ENCODE results near the gene HIVEP3.
"Not testable (repeated sequence)": the region's sequence is repeated elsewhere in the genome, so short reads cannot be mapped to it uniquely, and the experiment has no call there.

Gene HIVEP3

DNA sequence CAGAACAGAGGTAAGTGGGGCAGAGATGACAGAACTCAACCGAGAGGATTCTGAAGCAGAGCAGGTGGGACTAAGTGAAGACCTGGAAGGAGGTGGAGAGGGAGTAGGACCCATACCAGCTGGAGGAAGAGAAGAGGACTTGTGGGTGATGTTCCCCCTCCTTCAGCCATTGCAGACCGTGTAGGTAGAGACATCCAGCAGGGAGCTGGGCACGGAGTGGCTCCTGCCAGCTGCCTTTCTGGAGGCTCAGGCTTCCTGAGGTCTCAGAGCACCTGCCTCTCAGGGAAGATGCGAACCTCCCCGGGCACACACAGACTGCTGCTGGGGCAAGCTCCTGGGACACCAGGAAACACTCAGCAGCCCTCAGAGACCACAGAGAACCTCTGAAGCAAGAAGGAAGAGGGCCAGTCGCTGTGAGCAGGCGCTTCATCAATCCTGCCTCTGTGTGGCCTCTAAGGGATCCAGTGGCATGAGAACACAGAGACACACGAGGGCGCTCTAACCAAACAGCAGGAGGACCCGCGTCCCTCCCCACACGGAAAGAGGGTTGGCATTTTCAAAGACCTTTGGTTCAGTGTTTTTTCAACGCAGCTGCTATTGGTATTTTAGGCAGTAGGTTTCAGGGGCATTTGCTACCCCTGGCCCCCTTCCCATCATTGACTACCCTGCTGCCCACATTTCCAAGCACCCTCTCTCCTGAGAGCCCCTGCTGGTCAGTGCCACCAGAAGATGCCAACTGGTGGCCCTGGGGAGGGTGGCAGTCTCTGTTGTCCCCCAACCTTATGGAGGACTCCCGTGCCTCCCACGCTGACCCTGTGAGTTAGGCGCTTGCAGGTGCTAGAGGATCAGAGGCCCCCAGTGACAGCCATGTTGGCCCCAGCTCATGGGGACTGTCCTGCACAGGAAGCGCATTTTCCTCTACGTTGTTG is 344.7 kb downstream of the HIVEP3 start:
- peak; percentile 70 for DNase-seq

- DNase-seq: no peak
These were observed 345.5 kb downstream of the HIVEP3 start for GRCh38 chr1:41573194-41573593.

- DNase-seq: no peak
These were observed 346.5 kb downstream of the HIVEP3 start for GRCh38 chr1:41572224-41572623.

DNA sequence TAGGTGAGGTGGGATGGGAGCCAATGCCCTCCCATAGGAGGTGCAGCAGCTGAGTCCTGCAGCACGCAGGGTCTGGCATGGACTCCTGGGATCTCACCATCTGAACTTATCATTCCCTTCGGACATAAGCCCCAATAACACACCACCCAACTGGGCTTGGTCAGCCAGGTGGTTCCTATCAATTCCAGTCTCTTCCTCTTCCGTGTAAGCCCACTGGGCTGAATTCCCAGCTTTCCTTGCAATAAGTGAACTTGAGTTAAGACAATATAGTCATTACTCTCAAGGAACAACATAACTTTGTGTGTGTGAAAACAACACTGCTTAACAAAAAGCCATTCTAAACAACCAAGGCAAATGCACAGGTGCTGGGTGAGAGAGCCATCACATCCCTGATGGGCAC is 347.7 kb downstream of the HIVEP3 start:
- no peak for DNase-seq

DNA sequence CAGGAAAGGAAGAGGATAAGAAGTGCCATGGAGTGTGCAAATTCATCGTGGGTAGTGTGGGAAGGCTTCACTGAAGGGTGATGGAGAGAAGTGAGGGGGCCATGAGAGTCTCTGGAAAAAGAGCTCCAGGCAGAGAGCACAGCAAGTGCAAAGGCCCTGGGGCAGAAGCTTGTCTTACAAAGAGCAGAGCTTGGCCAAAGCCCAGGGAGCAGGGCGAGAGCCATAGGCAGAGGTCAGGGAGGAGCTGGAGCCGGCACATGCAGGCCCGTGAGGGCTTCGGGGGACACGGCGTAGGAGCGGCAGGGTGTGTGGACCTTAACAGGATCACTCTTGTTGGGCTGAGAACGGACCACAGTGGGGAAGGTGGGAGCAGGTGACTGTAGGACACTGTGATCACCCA is 350.5 kb downstream of the HIVEP3 start:
- no peak for DNase-seq

DNA sequence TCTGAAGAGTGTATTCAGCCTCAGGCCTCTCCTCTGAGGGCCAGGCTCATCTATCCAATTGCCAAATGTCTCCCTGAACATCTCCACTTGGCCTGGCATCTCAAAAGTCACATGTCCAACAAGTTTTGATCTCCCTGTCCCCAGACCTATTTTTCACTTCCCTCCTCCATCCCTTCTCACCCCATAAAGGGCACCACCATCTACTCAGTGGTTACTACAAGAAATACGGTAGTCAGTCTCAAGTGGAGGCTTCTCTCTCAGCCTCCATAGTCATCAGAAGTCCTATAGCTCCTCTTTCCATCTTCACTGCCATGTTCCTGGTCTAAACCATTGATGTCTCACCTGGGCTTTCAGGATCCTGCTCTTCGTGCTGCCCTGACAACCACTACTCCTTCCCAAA is 351.8 kb downstream of the HIVEP3 start:
- no peak for DNase-seq

DNA sequence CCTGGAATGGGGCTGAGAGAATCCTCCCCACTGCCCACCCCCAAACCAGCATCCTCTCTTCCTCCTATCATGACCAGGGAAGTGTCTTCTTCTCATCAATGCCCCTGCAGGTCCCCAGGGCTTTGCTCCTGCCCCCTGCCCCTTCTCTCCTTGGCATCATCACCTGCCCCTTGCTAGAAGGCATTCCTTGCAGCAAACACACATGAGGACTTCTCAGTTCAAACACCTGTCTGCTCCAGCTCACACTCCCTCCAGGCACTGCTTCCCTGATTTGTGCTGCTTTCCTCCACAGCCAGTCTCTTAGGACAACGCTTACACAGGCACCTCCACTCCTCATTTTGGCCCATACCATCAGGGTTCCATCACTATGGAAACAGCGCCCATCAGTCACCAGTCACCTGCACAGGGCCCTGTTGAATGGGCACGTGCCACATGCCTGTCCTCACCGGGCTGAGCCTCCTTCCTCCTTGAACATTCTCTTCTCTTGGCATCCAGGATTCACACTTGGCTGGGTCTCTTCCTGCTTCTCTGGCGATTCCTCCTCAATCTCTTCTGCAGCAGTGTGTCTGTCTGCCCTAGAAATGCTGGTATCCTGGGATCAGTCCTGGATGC is 352.3 kb downstream of the HIVEP3 start:
- no peak for DNase-seq

DNA sequence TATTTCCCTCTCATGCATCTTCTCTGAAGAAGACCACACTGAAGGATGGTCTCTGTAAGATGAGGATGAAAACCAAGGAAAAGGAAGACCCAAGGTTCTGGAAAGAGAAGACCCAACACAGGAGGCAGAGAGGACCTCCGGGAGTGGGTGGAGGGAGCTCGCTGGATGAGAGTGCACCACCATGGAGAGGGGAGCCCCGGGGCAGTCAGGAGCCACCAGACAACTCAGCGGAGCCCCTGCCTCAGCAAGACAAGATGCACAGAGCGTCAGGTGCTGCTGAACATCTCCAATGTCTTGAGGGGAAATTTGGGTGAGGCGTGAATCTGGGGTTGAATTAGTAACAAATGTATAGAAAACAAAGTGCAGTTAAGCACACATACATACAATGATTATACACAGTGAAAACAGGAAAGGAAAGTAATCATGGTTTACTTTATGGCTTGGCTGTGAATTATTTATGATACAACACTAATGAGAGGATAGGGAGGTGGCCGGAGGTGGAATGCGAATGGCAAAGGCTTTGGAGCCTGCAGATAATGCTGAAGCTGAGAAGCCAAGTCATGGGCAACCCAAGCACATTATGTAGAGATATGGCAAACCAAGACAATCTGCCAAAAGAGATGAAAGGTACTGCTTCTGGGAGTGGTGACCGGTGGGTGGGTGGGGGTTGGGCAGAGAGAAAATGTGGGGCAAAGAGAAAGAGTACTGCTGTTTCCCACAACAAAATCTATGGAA is 353.8 kb downstream of the HIVEP3 start:
- no peak for DNase-seq

DNA sequence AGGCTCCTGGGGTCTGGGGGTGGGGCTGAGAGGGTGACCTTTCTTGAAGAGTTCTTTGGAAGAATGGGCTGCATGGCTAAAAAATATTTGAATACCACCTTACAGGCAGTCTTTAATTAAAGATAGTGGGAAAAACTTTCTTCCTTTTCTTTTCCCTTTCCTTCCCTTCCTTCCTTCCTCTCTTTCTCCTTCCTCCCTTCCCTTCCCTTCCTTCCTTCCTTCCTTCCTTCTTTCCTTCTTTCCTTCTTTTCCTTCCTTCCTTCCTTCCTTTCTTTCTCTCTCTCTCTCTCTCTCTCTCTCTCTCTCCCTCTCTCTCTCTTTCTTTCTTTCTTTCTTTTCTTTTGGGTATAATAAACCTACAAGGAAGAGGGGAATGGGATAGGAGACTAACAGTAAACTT is 356.4 kb downstream of the HIVEP3 start:
- DNase-seq: no peak

DNA sequence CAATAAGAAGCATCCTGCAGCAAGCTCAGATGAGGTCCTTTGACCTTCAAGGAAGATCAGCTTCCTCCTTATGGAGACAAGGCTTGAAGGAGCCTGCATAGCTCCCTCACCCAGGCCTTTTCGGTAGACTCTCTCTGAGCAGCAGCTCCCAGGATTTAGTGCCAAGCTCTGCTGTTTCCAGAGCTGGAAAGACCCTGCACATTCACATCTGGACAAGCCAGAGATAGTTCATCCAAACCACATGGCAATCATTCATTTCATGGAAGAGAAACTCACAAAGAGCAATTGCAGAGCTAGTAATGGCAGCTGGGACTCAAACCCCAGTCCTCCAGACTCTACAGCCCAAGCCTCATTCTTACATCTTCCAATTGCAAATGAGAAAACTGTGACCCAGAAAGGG is 357.8 kb downstream of the HIVEP3 start:
- DNase-seq: no peak

DNA sequence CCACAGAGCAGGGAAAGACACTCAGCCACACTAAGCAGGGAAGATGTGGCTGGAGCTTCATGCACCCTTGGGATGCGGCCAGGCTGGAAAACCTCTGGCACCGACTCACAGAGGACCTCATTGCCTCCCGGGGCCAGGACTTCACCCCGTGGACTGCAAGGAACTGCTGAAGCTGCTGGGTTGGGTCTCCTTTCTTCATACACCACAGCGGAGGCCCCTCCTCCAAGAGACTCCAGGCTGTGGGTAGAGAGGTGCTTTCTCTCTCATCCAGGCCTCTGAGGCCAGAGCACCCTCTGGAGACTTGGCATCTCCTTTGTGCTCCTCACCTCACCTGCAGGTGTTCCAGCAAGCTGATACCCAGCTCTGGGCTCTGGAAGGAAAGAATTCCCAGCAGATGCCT is 358.2 kb downstream of the HIVEP3 start:
- no peak for DNase-seq

DNA sequence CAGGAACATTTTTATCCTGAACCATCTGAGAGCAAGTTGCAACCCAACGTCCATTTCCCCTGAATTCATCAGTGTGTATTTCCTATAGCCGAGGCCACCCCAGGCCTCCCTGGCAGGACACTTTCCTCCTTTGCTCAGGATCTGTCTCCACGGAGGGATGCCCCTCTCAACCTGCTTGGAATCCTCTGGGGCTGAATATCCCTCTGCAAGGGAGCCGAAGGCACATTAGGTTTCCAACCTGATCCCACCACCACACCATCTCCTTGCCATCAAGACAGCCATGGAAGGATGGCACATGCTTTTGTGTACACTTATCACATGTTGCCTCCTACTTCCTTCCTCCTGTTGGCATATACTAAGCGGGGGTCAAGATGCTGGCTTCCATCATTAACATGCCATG is 359.4 kb downstream of the HIVEP3 start:
- no peak for DNase-seq

GRCh38 chr1:41558761-41559171 is 360.0 kb downstream of the HIVEP3 start:
- DNase-seq: no peak

DNA sequence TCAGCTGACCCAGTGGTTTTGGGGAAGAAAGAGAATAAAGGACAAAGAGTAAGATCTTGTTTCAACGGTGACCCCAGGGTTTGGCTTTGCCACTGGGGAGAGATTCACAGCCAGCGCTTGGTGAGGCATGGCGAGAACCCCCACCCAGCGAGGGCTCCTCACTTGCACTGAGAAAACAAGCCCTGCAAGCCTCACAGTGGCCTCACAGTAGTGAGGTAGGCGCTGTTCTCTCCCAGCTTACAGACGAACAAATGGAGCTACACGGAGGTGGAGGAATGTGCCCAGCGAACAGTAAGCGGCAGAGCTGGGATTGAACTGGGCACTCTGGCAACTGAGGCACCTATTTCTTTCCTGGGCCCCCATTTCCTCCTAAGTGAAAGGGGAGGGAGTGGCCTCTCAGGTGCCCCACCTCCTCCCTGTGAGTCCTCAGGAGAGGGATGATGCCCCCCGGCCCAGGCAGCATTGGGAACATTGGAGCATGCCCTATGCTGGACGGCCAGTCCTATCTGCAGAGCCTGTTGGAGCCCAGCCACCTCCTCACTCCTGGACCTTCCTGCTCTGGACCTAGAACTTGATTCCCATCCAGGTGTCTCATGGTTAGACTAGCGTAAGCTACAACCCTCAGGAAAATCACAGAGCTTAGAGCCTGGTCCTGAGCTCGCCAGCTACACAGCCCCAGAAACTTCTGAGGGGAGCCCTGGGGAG is 360.8 kb downstream of the HIVEP3 start:
- no peak for DNase-seq

DNA sequence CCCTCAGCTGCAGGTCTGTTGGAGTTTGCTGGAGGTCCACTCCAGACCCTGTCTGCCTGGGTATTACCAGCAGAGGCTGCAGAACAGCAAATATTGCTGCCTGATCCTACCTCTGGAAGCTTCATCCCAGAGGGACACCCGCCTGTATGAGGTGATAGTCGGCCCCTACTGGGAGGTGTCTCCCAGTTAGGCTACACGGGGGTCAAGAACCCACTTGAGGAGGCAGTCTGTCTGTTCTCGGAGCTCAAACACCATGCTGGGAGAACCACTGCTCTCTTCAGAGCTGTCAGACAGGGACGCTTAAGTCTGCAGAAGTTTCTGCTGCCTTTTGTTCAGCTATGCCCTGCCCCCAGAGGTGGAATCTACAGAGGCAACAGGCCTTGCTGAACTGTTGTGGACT is 364.0 kb downstream of the HIVEP3 start:
- DNase-seq: not testable (repeated sequence)

DNA sequence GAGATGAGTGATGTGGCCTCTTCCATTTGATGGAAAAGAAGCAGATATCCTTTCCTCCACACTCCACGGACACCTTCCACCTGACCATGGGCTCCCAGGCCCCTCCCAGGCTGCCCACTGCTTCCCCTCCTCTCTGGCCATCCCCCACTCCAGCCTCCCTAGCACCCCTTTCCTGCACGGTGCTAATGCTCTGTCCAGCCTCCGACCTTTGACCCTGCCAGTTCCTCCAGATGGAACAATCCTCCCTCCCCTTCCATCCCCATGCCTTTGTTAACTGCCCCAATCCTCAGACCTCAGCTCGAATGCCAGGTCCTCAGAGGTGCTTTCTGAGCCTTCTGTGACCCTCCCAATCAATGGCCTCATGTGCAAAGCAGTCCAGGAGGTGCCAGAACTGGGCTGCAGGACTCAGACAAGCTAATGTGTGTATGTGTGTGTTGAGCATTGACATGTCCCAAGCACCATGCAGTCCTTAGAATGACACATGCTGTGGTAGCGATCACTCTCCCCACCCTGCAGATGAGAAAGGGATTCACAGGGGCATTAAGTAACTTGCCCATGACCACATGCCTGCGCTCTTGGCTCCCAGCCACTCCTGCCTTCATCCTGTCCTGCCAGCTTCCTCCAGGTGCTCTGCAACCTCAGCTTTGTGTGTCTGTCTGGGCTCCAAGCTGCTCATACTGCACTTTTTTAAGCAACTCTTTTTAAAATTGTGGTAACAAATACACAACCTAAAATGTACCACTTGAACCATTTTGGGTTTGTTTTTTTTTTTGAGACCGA is 370.8 kb downstream of the HIVEP3 start:
- no peak for DNase-seq

DNA sequence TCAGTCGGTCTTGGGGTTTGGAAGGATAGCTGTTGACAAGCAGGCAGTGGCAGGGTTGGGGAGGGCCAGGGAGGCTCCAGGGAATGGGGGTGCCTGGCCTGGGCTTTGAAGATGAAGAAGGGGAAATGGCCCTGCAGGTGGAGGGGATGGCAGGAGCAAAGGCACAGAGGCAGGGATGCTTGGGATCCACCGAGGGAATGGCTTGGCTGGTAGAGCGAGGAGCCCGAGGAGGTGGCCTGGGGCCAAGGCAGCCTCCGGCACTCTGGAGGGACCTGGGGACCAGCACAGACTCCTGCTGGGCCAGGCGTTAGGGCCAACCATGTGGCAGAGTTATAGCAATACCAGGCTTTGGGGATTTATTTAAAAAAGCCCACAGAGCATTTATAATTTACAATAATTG is 371.4 kb downstream of the HIVEP3 start:
- no peak for DNase-seq

DNA sequence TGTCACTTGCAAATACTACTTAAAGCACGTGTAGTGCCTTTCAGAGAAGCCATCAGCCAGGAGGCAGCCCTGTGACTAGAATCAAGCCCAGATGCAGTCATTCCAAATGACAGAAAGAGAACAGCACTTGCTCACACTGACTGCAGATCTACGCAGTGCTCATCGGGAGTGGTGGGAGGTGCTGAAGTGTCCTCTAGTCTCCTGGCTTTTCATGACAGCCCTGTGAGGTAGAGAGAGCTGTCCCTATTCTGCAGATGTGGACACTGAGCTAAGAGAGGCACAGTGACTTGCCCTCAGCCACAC is 371.9 kb downstream of the HIVEP3 start:
- no peak for DNase-seq

GRCh38 chr1:41545996-41546832 is 372.5 kb downstream of the HIVEP3 start:
- DNase-seq: no peak

DNA sequence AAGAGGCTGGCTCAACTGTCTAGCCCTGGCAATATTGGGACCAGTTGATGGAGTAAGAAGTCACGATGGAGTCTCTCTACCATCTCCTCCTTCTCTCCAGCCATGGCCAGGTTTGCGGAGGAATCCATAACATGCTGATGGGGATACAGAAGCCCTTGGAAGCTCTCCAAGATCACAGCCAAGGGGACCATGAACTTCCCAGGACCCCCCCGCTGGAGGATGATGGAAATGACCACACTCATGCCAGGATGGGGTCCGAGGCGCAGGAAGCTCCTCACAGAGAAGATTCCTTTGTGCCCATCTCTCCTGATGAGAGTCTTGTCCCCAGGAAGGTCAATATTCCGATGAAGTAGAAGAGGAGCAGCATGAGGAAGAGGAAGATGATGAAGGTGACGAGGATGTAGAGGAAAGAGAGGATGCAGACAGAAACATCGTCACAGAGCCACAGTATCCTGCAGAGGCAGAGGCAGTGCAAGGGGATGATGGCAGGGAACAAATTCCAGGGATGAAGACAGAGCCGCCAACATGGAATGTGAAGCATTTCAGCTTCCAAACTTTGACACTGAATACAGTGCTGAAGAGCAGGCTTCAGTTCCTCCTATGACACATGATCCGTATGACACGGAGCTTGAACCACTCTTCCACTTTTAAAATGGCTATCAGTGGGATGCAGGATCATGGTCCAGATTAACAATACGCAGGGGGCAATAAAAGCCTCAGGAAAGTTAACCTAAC is 376.4 kb downstream of the HIVEP3 start:
- DNase-seq: no peak

GRCh38 chr1:41541592-41541952 is 377.1 kb downstream of the HIVEP3 start:
- no peak for DNase-seq
